GM12878 (cell line): ENCODE data around the gene ANKRD24. TPM values are rescaled to one million over a fixed set of nuclear protein-coding genes. Genes with fewer than 3 reads are reported as not detected.

Source experiments
- ATAC-seq: fragments of 200-7000 bp; cut with Tn5 transposase; 3 replicates; pipeline ENCODE4 v1.9.1; 2020; ENCODE audit warnings: mild to moderate bottlenecking, moderate library complexity
- BruUV-seq: library from RNA; stranded (reverse); fragments of 400-500 nt; replicated peaks from 2 replicates; lab custom pipeline; 2021; lab: Mats Ljungman, UMichigan
- CTCF ChIA-PET: fragments of 300-600 bp; sonication (Branson Sonifier 250); formaldehyde crosslinking; extraction: SDS; loops from one replicate; lab custom pipeline; 2021; ENCODE audit warnings: inconsistent platforms; lab: Yijun Ruan, JAX
- POLR2A ChIA-PET: fragments of 350-600 bp; formaldehyde crosslinking; extraction: SDS; loops from one replicate; lab custom pipeline; 2021; ENCODE audit warnings: inconsistent platforms; lab: Charles Lee
- RAD21 ChIA-PET: fragments of 300-600 bp; sonication (Branson Sonifier 250); formaldehyde crosslinking; loops from one replicate; lab custom pipeline; 2023; ENCODE audit warnings: antibody characterized with exemption; ENCODE audit not compliant: unreplicated experiment; lab: Charles Lee
- SMC1A ChIA-PET: fragments of 300-600 bp; sonication (Branson Sonifier 250); formaldehyde crosslinking; loops from one replicate; lab custom pipeline; 2023; ENCODE audit not compliant: unreplicated experiment, uncharacterized antibody; lab: Charles Lee
- DNase-seq: peaks from one replicate; pipeline ENCODE4 v3.0.0-alpha.2; 2011; ENCODE audit warnings: low read depth, low spot score
- FAIRE-seq: peaks from 3 replicates; lab custom pipeline; 2011; peaks lifted over from hg19 to GRCh38; lab: Jason Lieb, UNC
- H2AFZ ChIP-seq: 2 replicates; pipeline ENCODE4 v1.6.0; 2011; ENCODE audit warnings: low read depth, low read length, control low read depth; ENCODE audit not compliant: control insufficient read depth
- H3K27ac ChIP-seq: 2 replicates; pipeline ENCODE4 v1.5.1; 2011; ENCODE audit warnings: control low read depth; ENCODE audit not compliant: control insufficient read depth, insufficient read depth
- H3K27me3 ChIP-seq, 2 experiments: replicated peaks in 1 of 2; 2 replicates each; pipeline versions ENCODE4 v1.6.0 to v1.6.1; 2011; ENCODE audit warnings: low read length in 1 of 2; ENCODE audit not compliant: control insufficient read depth in 2 of 2, insufficient read depth in 2 of 2
- H3K36me3 ChIP-seq, 2 experiments: 2 replicates each; pipeline ENCODE4 v1.5.1; 2011; ENCODE audit warnings: low read length in 1 of 2; ENCODE audit not compliant: control insufficient read depth in 2 of 2, insufficient read depth in 2 of 2
- H3K4me1 ChIP-seq: 2 replicates; pipeline ENCODE4 v1.6.1; 2011; ENCODE audit warnings: mild to moderate bottlenecking, low read length, moderate library complexity, mixed read lengths; ENCODE audit not compliant: control insufficient read depth, insufficient read depth
- H3K4me2 ChIP-seq: 2 replicates; pipeline ENCODE4 v1.6.0; 2011; ENCODE audit warnings: control low read depth; ENCODE audit not compliant: control insufficient read depth, insufficient read depth
- H3K4me3 ChIP-seq: fragments of 200-600 bp; sonication (generic); 2 replicates; pipeline ENCODE4 v1.5.1; 2016
- H3K79me2 ChIP-seq: 2 replicates; pipeline ENCODE4 v1.6.0; 2011; ENCODE audit warnings: low read length; ENCODE audit not compliant: control insufficient read depth, insufficient read depth
- H3K9ac ChIP-seq: 2 replicates; pipeline ENCODE4 v1.8.0; 2011; ENCODE audit warnings: low read length, control low read depth, mixed read lengths; ENCODE audit not compliant: control insufficient read depth, insufficient read depth
- H3K9me3 ChIP-seq: replicated peaks from 3 replicates; pipeline ENCODE4 v1.5.1; 2011; ENCODE audit warnings: mild to moderate bottlenecking, low read length; ENCODE audit not compliant: control insufficient read depth, insufficient read depth
- H4K20me1 ChIP-seq: 2 replicates; pipeline ENCODE4 v1.6.0; 2011; ENCODE audit not compliant: control insufficient read depth, insufficient read depth
- EED ChIP-seq: sonication (generic); IDR thresholded peaks from 2 replicates; pipeline ENCODE4 v1.6.1; 2016; ENCODE audit warnings: antibody characterized with exemption, low read depth
- IKZF1 ChIP-seq: fragments of 450-650 bp; conservative IDR thresholded peaks from 2 replicates; pipeline ENCODE4 v1.6.1; 2017; ENCODE audit warnings: antibody characterized with exemption, mild to moderate bottlenecking
- MEF2A ChIP-seq: IDR thresholded peaks from 2 replicates; pipeline ENCODE4 v1.6.1; 2011; ENCODE audit warnings: low read depth, mild to moderate bottlenecking, low read length, moderate library complexity; ENCODE audit not compliant: insufficient read depth
- NFYB ChIP-seq: IDR thresholded peaks from 2 replicates; pipeline ENCODE4 v1.6.1; 2011; ENCODE audit warnings: low read depth, mild to moderate bottlenecking, low read length, improper control_type of control experiment, moderate library complexity; ENCODE audit not compliant: insufficient read depth
- PAX8 ChIP-seq: fragments of 450-650 bp; IDR thresholded peaks from 2 replicates; pipeline ENCODE4 v1.6.1; 2017; ENCODE audit warnings: mild to moderate bottlenecking, moderate library complexity
- RAD21 ChIP-seq: IDR thresholded peaks from 2 replicates; pipeline ENCODE4 v1.6.1; 2011; ENCODE audit warnings: mild to moderate bottlenecking, low read depth, low read length, moderate library complexity; ENCODE audit not compliant: insufficient read depth
- SMARCA5 ChIP-seq: fragments of 450-650 bp; IDR thresholded peaks from 2 replicates; pipeline ENCODE4 v1.6.1; 2017; ENCODE audit warnings: mild to moderate bottlenecking
- SMC3 ChIP-seq: IDR thresholded peaks from 2 replicates; pipeline ENCODE4 v1.6.1; 2011; ENCODE audit warnings: low read length, improper control_type of control experiment, borderline replicate concordance
- YY1 ChIP-seq: IDR thresholded peaks from 2 replicates; pipeline ENCODE4 v1.6.1; 2011; ENCODE audit warnings: low read depth, mild to moderate bottlenecking, low read length
- WGBS: methylation state at CpG from one replicate; pipeline ENCODE4 v1.1.6; 2016; ENCODE audit warnings: low lambda C conversion rate; ENCODE audit not compliant: insufficient replicate concordance, insufficient coverage; ENCODE audit errors: missing lambda C conversion rate; 5-methylcytosine and 5-hydroxymethylcytosine counted together
- in situ Hi-C: fragments of 300-500 bp; cut with MboI; formaldehyde crosslinking; loops from 9 replicates; pipeline ENCODE4 v1.14.3; 2018; ENCODE audit warnings: mixed read lengths
- intact Hi-C: fragments of 100-400 bp; cut with micrococcal nuclease; formaldehyde crosslinking; loops from one replicate; pipeline ENCODE4 v1.14.2; 2022; ENCODE audit not compliant: unreplicated experiment
- polyA plus RNA-seq, 11 experiments: library from polyadenylated mRNA; depleted of rRNA in 4 of 11; unstranded in 6 of 11; stranded (reverse) in 5 of 11; fragments of >200 nt; fragmentation: Nextera tagmentation in 4 of 11; fragmentation: Illumina TruSeq in 1 of 11; extraction: Ambion mirVana in 4 of 11; extraction: Trizol in 1 of 11; gene quantifications; 1 replicate in 1 of 11; 2 replicates in 10 of 11; pipeline versions ENCODE4 v1.2.1 to v1.2.3, GENCODE V29; 2011 to 2016; ENCODE audit warnings: inconsistent platforms in 2 of 11, missing spikeins in 2 of 11, low read depth in 1 of 11
- total RNA-seq, 4 experiments: library from RNA; depleted of rRNA in 3 of 4; stranded (reverse); fragments of >200 nt in 3 of 4; fragmentation: Illumina TruSeq in 1 of 4; extraction: Trizol in 1 of 4; gene quantifications; 2 replicates each; pipeline versions ENCODE4 v1.2.1 to v1.2.3, GENCODE V29; 2013 to 2021
- TF ChIP-seq, protein P1 (sequence below), 3 experiments: IDR thresholded peaks in 2 of 3; conservative IDR thresholded peaks in 1 of 3; 2 replicates each; pipeline ENCODE4 v1.5.1; 2011; ENCODE audit warnings: low read depth in 3 of 3, low read length in 3 of 3, mild to moderate bottlenecking in 3 of 3, control low read depth in 2 of 3, moderate library complexity in 2 of 3, inconsistent platforms in 1 of 3, mixed read lengths in 1 of 3; ENCODE audit not compliant: control insufficient read depth in 2 of 3, insufficient read depth in 1 of 3; ENCODE audit errors: extremely low read depth in 1 of 3

ANKRD24 gene
- total and polyA plus RNA-seq, 10 of the 15 experiments (the other 5 are each of a cell fraction or from before 2014, with no cell fraction given), result 0.02 to 0.59 (median 0.35) TPM; not detected in 1

DNA sequence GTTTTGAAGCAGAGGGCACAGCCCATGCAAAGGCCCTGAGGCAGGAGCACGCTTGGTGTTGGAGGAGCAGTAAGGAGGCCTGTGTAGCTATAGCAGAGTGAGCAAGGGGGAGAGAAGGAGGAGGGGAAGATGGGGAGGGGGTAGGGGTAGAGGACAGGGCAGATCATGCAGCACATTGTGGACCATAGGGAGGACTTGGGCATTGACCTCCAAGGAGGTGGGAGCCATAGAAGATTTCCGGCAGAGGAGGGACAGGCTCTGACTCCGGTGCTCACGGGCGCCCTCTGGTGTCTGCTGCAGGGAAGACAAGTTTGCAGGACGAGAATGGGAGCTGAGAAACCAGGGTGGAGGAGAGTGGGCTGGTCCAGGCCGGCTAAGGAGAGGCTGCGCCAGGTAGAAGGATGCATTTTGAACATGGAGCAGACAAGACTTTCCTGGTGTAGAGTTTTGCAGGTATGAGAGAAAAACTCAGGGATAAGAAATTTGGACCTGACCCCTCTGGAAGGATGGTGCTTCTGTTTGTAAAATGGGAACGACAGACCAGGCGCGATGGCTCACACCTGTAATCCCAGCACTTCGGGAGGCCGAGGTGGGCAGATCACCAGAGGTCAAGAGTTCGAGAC lies 42.8 kb upstream of the ANKRD24 start:
- Histone ChIP-seq H3K27me3 (no peaks in the 10 kb centered on the region), H3K9me3 (no peaks in the 10 kb centered on the region), H3K9ac (no peak overlapping the region), H3K79me2 (no peaks in the 10 kb centered on the region), H3K4me3 (no peak overlapping the region), H3K4me1 (peaks cover 4% of the 10 kb centered on the region; the same call in 1 of the 2 replicates), H4K20me1 (no peaks in the 10 kb centered on the region), H3K36me3 (no peaks in the 10 kb centered on the region), H3K27ac (no peak overlapping the region), H2AFZ (peak overlapping the region; percentile 41), H3K4me2 (no peak overlapping the region)
- TF ChIP-seq RAD21 (peak; percentile 61), YY1 (peak; percentile 66; the same call in 1 of the 2 replicates), SMARCA5 (peak; percentile 96), IKZF1 (peak; percentile 8; the same call in 1 of the 2 replicates), EED (no peak), PAX8 (no peak), NFYB (no peak), MEF2A (no peak), SMC3 (peak; percentile 82)
- TF ChIP-seq, protein P1, sequence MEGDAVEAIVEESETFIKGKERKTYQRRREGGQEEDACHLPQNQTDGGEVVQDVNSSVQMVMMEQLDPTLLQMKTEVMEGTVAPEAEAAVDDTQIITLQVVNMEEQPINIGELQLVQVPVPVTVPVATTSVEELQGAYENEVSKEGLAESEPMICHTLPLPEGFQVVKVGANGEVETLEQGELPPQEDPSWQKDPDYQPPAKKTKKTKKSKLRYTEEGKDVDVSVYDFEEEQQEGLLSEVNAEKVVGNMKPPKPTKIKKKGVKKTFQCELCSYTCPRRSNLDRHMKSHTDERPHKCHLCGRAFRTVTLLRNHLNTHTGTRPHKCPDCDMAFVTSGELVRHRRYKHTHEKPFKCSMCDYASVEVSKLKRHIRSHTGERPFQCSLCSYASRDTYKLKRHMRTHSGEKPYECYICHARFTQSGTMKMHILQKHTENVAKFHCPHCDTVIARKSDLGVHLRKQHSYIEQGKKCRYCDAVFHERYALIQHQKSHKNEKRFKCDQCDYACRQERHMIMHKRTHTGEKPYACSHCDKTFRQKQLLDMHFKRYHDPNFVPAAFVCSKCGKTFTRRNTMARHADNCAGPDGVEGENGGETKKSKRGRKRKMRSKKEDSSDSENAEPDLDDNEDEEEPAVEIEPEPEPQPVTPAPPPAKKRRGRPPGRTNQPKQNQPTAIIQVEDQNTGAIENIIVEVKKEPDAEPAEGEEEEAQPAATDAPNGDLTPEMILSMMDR (IDR thresholded peaks at IDR 0.05 in 2 of 3, conservative IDR thresholded peaks at IDR 0.05 in 1 of 3; ENCODE audit: control insufficient read depth in 2 of 3, extremely low read depth in 1 of 3, insufficient read depth in 1 of 3, low read depth in 3 of 3, low read length in 3 of 3), result peak; percentile 85 to 97 (median 95)
- ChIA-PET POLR2A (interaction anchor here (0.6 to 1.6 kb wide), 6 partner anchors 27 to 154 kb away, joined by 3 to 7 read pairs (median 3); partner anchors contain the start of gene EEF2), SMC1A (interaction anchor here (0.6 to 2.2 kb wide), 13 partner anchors 14 to 154 kb away, joined by 3 to 26 read pairs (median 3); partner anchors contain the start of gene EEF2), CTCF (interaction anchor here (0.6 to 5.5 kb wide), 47 partner anchors 8 to 457 kb away, joined by 3 to 66 read pairs (median 4); partner anchors contain the start of genes ANKRD24, CREB3L3, EBI3 and EEF2), RAD21 (interaction anchor here (0.6 to 2.4 kb wide), 17 partner anchors 9 to 154 kb away, joined by 3 to 15 read pairs (median 3); partner anchors contain the start of genes CREB3L3 and EEF2)
- in situ Hi-C loops (no loop called here), intact Hi-C loops (loop anchor here (1.0 kb wide), 2 partner anchors 69 to 153 kb away; no protein-coding TSS in a partner anchor)
- peak; percentile 56 for FAIRE-seq
- WGBS, result 33% methylated on average over 14 of the region's 14 CpGs
- no TSS peak for BruUV-seq
- peak; percentile 48 for DNase-seq
- peak; percentile 98 for ATAC-seq
